Liver (tissue), 9 donors: Measurements from ENCODE around the gene TSEN2. TPM values are rescaled to one million over a fixed set of nuclear protein-coding genes. Genes with fewer than 3 reads are reported as not detected.

ENCODE experiments used
- DNase-seq: peaks from one replicate; pipeline ENCODE4 v3.0.0-alpha.2; 2017; ENCODE audit warnings: low spot score
- H3K27ac ChIP-seq, 2 donors: one replicate each; pipeline ENCODE4 v1.7.0; 2013; ENCODE audit warnings: inconsistent platforms in 2 of 2, low read length in 2 of 2, control low read depth in 1 of 2, low read depth in 1 of 2, mild to moderate bottlenecking in 1 of 2
- H3K27me3 ChIP-seq, 4 donors: one replicate each; pipeline versions ENCODE4 v1.6.1 to v1.7.0; 2013; ENCODE audit warnings: low read length in 3 of 4, inconsistent platforms in 1 of 4, mild to moderate bottlenecking in 1 of 4, moderate library complexity in 1 of 4; ENCODE audit not compliant: control insufficient read depth in 4 of 4, insufficient read depth in 4 of 4
- H3K36me3 ChIP-seq, 4 donors: one replicate each; pipeline versions ENCODE4 v1.6.1 to v1.7.0; 2013; ENCODE audit warnings: low read length in 3 of 4, mild to moderate bottlenecking in 3 of 4, low read depth in 1 of 4, moderate library complexity in 1 of 4; ENCODE audit not compliant: control insufficient read depth in 4 of 4, insufficient read depth in 3 of 4
- H3K4me1 ChIP-seq, 4 donors: one replicate each; pipeline versions ENCODE4 v1.6.1 to v1.7.0; 2013; ENCODE audit warnings: low read length in 3 of 4, mild to moderate bottlenecking in 3 of 4, moderate library complexity in 1 of 4; ENCODE audit not compliant: control insufficient read depth in 4 of 4, insufficient read depth in 4 of 4
- H3K4me3 ChIP-seq, 3 donors: one replicate each; pipeline versions ENCODE4 v1.6.1 to v1.7.0; 2013; ENCODE audit warnings: low read length in 3 of 3, control low read depth in 1 of 3, low read depth in 1 of 3, mild to moderate bottlenecking in 1 of 3
- H3K9ac ChIP-seq, 2 donors: one replicate each; pipeline ENCODE4 v1.7.0; 2013; ENCODE audit warnings: low read length in 2 of 2, mild to moderate bottlenecking in 2 of 2, moderate library complexity in 2 of 2, control low read depth in 1 of 2, low read depth in 1 of 2
- H3K9me3 ChIP-seq, 4 donors: one replicate each; pipeline versions ENCODE4 v1.6.1 to v1.7.0; 2013; ENCODE audit warnings: low read length in 3 of 4; ENCODE audit not compliant: control insufficient read depth in 4 of 4
- ATF3 ChIP-seq: IDR thresholded peaks from 2 replicates; pipeline ENCODE4 v1.6.1; 2016; ENCODE audit warnings: antibody characterized with exemption
- CTCF ChIP-seq: fragments of 150-350 bp; IDR thresholded peaks from 2 replicates; pipeline ENCODE4 v1.5.1; 2017; ENCODE audit warnings: improper control_type of control experiment, low read depth, low read length; ENCODE audit not compliant: missing input control
- EGR1 ChIP-seq, 2 donors: IDR thresholded peaks; 2 replicates each; pipeline ENCODE4 v1.6.1; 2016 to 2018; ENCODE audit warnings: antibody characterized with exemption in 2 of 2, low read depth in 2 of 2
- FOXA2 ChIP-seq: IDR thresholded peaks from 2 replicates; pipeline ENCODE4 v1.6.1; 2016; ENCODE audit warnings: antibody characterized with exemption
- GABPA ChIP-seq, 2 donors: IDR thresholded peaks in 1 of 2; conservative IDR thresholded peaks in 1 of 2; 2 replicates each; pipeline ENCODE4 v1.6.1; 2016; ENCODE audit warnings: antibody characterized with exemption in 2 of 2, mild to moderate bottlenecking in 1 of 2, moderate library complexity in 1 of 2
- HNF4A ChIP-seq, 2 donors: conservative IDR thresholded peaks; 2 replicates each; pipeline ENCODE4 v1.6.1; 2016; ENCODE audit warnings: antibody characterized with exemption in 2 of 2, mild to moderate bottlenecking in 2 of 2
- HNF4G ChIP-seq: IDR thresholded peaks from 2 replicates; pipeline ENCODE4 v1.6.1; 2016; ENCODE audit warnings: antibody characterized with exemption
- JUND ChIP-seq, 2 donors: IDR thresholded peaks; 2 replicates each; pipeline ENCODE4 v1.6.1; 2016; ENCODE audit warnings: antibody characterized with exemption in 2 of 2
- MAX ChIP-seq: IDR thresholded peaks from 2 replicates; pipeline ENCODE4 v1.6.1; 2016; ENCODE audit warnings: antibody characterized with exemption
- NR2F2 ChIP-seq: IDR thresholded peaks from 2 replicates; pipeline ENCODE4 v1.6.1; 2016; ENCODE audit warnings: antibody characterized with exemption
- RAD21 ChIP-seq, 2 donors: IDR thresholded peaks; 2 replicates each; pipeline ENCODE4 v1.6.1; 2016; ENCODE audit warnings: antibody characterized with exemption in 2 of 2, mild to moderate bottlenecking in 2 of 2
- REST ChIP-seq: IDR thresholded peaks from 2 replicates; pipeline ENCODE4 v1.6.1; 2016; ENCODE audit warnings: antibody characterized with exemption, mild to moderate bottlenecking
- RXRA ChIP-seq, 2 donors: IDR thresholded peaks; 2 replicates each; pipeline ENCODE4 v1.6.1; 2017 to 2018; ENCODE audit warnings: antibody characterized with exemption in 2 of 2, mild to moderate bottlenecking in 1 of 2
- SP1 ChIP-seq: IDR thresholded peaks from 2 replicates; pipeline ENCODE4 v1.6.1; 2018; ENCODE audit warnings: antibody characterized with exemption, mild to moderate bottlenecking
- YY1 ChIP-seq: IDR thresholded peaks from 2 replicates; pipeline ENCODE4 v1.6.1; 2016; ENCODE audit warnings: antibody characterized with exemption, mild to moderate bottlenecking
- ZBTB33 ChIP-seq: IDR thresholded peaks from 2 replicates; pipeline ENCODE4 v1.6.1; 2016; ENCODE audit warnings: antibody characterized with exemption
- WGBS: extraction: QIAGEN DNeasy Blood & Tissue Kit; methylation state at CpG from one replicate; pipeline ENCODE4 v1.1.7; 2013; 5-methylcytosine and 5-hydroxymethylcytosine counted together
- polyA plus RNA-seq, 2 donors: library from polyadenylated mRNA; stranded (reverse) in 1 of 2; unstranded in 1 of 2; fragments of 200-250 nt in 1 of 2; fragments of >200 nt in 1 of 2; fragmentation: Nextera tagmentation in 1 of 2; extraction: Ambion mirVana in 1 of 2; gene quantifications; one replicate each; pipeline versions ENCODE4 v1.2.1 to v1.2.3, GENCODE V29; 2013 to 2015
- total RNA-seq, 2 donors: library from RNA; depleted of rRNA; stranded (reverse); fragments of >200 nt; gene quantifications; one replicate each; pipeline ENCODE4 v1.2.3, GENCODE V29; 2014
- donor health status: healthy.
- donor health status: healthy.
- donor health status: healthy.
- donor health status: healthy.
- donor health status: healthy.

TSEN2 gene
- total and polyA plus RNA-seq, 4 donors = 4.1 to 14.1 (median 6.9) TPM

- no peaks in the 10 kb centered on the region for H3K4me1 ChIP-seq
- no peak for DNase-seq
- H3K27me3 ChIP-seq = no peaks in the 10 kb centered on the region
- H3K27ac ChIP-seq = no peak overlapping the region
- no peaks in the 10 kb centered on the region for H3K9me3 ChIP-seq
- H3K4me3 ChIP-seq = no peak overlapping the region
- 96% methylated on average over 5 of the region's 5 CpGs for WGBS
- H3K9ac ChIP-seq = no peak overlapping the region
- peaks cover 2 to 19% (median 8%) of the 10 kb centered on the region in 4 donors for H3K36me3 ChIP-seq
- TF ChIP-seq REST = no peak
- no peak for TF ChIP-seq MAX
- no peak for TF ChIP-seq HNF4A (conservative IDR thresholded peaks at IDR 0.05)
- no peak for TF ChIP-seq FOXA2
- no peak for TF ChIP-seq SP1
- TF ChIP-seq ATF3 = no peak
- TF ChIP-seq HNF4G = no peak
- TF ChIP-seq NR2F2 = no peak
- TF ChIP-seq RAD21 (IDR thresholded peaks at IDR 0.05) = no peak
- no peak for TF ChIP-seq JUND (IDR thresholded peaks at IDR 0.05)
- no peak for TF ChIP-seq GABPA (IDR thresholded peaks at IDR 0.05 in 1 of 2, conservative IDR thresholded peaks at IDR 0.05 in 1 of 2)
- no peak for TF ChIP-seq CTCF
Observed at GRCh38 chr3:12506201-12506709, 22.0 kb downstream of the TSEN2 start.

- 90% methylated on average over 8 of the region's 8 CpGs for WGBS
- H3K36me3 ChIP-seq = peaks cover 2 to 19% (median 8%) of the 10 kb centered on the region in 4 donors
- H3K27ac ChIP-seq = no peak overlapping the region
- no peak for TF ChIP-seq YY1
- no peak for TF ChIP-seq RAD21 (IDR thresholded peaks at IDR 0.05)
- TF ChIP-seq EGR1 (IDR thresholded peaks at IDR 0.05; ENCODE audit: low read depth in 2 of 2) = no peak
- no peak for TF ChIP-seq RXRA (IDR thresholded peaks at IDR 0.05)
- TF ChIP-seq ZBTB33 = no peak
- no peaks in the 10 kb centered on the region for H3K9me3 ChIP-seq
- no peak for DNase-seq
- H3K4me3 ChIP-seq = no peak overlapping the region
- no peaks in the 10 kb centered on the region for H3K27me3 ChIP-seq
- no peaks in the 10 kb centered on the region for H3K4me1 ChIP-seq
- no peak overlapping the region for H3K9ac ChIP-seq
Observed at GRCh38 chr3:12507591-12508281, 23.5 kb downstream of the TSEN2 start.
